Measurements from ENCODE around the gene NUMB.
A peak's percentile ranks its signal among the peaks of the same experiment; 100 is the strongest.

NUMB gene

DNA sequence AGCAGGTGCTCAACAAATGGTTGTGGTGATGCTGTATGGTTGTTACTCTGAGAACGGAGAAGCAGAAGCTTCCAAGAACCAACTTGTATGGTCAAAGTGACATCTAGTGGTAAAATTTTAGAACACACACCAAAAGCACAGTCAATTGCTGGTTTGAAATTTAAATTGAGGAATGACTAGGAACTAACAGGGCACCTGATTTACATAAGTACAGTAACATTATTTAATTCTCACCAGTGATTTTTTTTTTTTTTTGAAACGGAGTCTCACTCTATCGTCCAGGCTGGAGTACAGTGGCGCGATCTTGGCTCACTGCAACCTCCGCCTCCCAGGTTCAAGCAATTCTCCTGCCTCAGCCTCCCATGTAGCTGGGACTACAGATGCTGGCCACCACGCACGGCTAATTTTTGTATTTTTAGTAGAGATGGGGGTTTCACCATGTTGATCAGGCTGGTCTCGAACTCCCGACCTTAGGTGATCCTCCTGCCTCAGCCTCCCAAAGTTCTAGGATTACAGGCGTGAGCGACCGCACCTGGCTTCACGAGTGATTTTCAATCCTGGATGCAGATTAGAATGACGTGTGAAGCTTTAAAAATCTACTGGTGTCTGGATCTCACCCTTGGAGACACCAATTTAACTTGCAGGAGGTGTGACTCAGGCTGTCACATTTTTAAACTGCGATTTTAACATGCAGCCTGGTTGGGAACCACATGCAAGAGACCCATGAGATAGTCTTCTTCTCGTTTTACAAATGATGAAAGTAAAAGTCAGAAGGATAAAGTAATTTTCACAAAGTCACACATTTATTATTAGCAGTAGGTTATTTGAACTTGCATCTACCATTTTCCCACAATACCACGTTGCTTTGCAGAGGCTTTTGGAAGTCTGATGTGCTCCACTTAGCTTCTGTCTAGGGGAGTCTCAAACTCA, 14.1 kb upstream of the NUMB start:
- DNase-seq (ENCODE audit: low spot score in 2 of 2) (peak in 1 of 2 donors; percentile 68), ATAC-seq (ENCODE audit: low read depth) (peak; percentile 97)
- Mint-ChIP-seq H3K4me1 (peaks cover 9% of the 10 kb centered on the region), H3K4me3 (no peak overlapping the region), H3K27me3 (no peaks in the 10 kb centered on the region), H3K36me3 (no peaks in the 10 kb centered on the region), H3K9me3 (no peaks in the 10 kb centered on the region), H3K27ac (no peak overlapping the region)

DNA sequence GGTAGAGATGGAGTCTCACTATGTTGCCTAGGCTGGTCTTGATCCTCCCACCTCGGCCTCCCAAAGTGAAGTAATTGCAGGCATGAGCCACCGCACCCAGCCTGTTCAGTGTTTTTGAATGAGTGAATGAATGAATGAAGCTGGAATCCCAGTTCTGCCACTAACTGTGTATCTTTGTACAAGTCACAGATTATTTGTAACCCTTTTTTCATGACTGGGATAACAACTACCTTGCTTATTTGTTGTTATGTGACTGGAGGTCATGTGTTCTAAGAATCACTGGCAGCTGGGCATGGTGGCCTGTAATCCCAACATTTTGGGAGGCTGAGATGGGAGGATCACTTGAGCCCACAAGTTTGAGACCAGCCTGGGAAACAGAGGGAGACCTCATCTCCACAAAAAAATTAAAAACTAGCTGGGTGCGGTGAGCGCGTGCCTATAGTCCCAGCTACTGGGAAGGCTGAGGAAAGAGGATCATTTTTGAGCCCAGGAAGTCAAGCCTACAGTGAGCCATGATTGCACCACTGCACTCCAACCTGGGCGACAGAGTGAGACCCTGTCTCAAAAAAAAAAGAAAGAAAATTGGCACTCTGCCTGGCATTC, 13.3 kb upstream of the NUMB start:
- no peak for DNase-seq (ENCODE audit: low spot score in 2 of 2)
- Mint-ChIP-seq H3K9me3 (no peaks in the 10 kb centered on the region), H3K36me3 (no peaks in the 10 kb centered on the region), H3K27ac (no peak overlapping the region), H3K4me3 (no peak overlapping the region), H3K27me3 (no peaks in the 10 kb centered on the region), H3K4me1 (peaks cover 10% of the 10 kb centered on the region)
- ATAC-seq (ENCODE audit: low read depth) = no peak

DNA sequence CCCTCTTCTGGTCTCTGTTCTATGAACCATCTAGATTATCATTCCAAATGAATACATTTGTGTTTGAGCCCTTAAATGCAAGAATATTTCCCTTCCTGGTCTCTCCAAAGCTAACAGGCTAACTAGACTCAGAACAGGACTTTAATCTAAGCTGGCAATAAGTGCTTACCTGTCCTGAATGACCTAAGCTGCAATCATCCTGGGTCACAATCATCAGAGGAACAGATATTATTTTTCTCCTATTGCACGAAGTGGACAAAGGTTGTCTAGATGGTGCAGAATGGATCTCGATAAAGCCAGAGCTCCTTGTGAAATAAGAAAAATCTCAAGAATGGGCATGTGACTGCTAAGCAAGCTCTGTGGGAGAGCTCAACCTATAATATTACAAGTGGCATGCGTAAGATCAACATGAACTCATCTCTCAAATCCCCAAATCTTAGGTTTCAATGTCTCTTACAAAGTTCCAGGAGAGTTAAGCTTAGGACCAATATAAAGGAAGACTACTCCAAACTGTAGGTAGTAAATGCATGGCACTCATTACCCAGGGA, 10.6 kb upstream of the NUMB start:
- Mint-ChIP-seq H3K27me3 (no peaks in the 10 kb centered on the region), H3K4me3 (no peak overlapping the region)
- DNase-seq (ENCODE audit: low spot score in 2 of 2) = no peak

GRCh38 chr14:73467800-73468199, 9.5 kb upstream of the NUMB start:
- DNase-seq (ENCODE audit: low spot score in 2 of 2) (no peak), ATAC-seq (ENCODE audit: low read depth) (no peak)
- no peaks in the 10 kb centered on the region for H3K36me3 Mint-ChIP-seq
- no peaks in the 10 kb centered on the region for H3K9me3 Mint-ChIP-seq
- H3K27me3 Mint-ChIP-seq = no peaks in the 10 kb centered on the region
- H3K4me3 Mint-ChIP-seq = no peak overlapping the region
- peaks cover 37% of the 10 kb centered on the region for H3K4me1 Mint-ChIP-seq
- no peak overlapping the region for H3K27ac Mint-ChIP-seq

More for the DNA sequence above, 10.6 kb upstream of the NUMB start:
- peaks cover 31% of the 10 kb centered on the region for H3K4me1 Mint-ChIP-seq
- no peak for ATAC-seq (ENCODE audit: low read depth)
- H3K9me3 Mint-ChIP-seq = no peaks in the 10 kb centered on the region
- no peak overlapping the region for H3K27ac Mint-ChIP-seq
- no peaks in the 10 kb centered on the region for H3K36me3 Mint-ChIP-seq

- no peaks in the 10 kb centered on the region for H3K36me3 Mint-ChIP-seq
- no peaks in the 10 kb centered on the region for H3K27me3 Mint-ChIP-seq
- H3K4me3 Mint-ChIP-seq = no peak overlapping the region
- no peak for ATAC-seq (ENCODE audit: low read depth)
- H3K27ac Mint-ChIP-seq = no peak overlapping the region
- peaks cover 37% of the 10 kb centered on the region for H3K4me1 Mint-ChIP-seq
- DNase-seq (ENCODE audit: low spot score in 2 of 2) = no peak
- H3K9me3 Mint-ChIP-seq = no peaks in the 10 kb centered on the region
Measured at GRCh38 chr14:73467377-73467776, 9.0 kb upstream of the NUMB start.

DNA sequence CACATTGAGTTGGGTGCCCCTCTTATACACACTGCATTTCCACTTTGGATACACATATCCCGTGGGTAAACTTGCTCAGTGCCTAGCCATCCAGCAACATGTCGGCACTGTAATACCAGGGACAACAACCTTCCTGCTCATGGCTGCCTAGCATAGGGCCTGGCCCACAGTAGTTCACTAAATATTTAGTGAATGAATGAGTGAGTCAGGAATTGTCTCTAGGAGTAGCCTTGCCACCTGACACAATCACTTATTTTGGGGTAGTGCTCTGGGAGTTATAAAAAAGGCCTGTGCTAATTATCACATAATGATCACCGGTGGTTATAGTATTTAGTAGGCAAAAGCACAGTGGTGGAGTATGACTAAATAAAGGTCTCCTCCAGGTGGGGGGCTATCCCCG, 8.5 kb upstream of the NUMB start:
- Mint-ChIP-seq H3K4me3 (no peak overlapping the region), H3K4me1 (peaks cover 36% of the 10 kb centered on the region), H3K9me3 (no peaks in the 10 kb centered on the region), H3K36me3 (peaks cover 1% of the 10 kb centered on the region), H3K27me3 (no peaks in the 10 kb centered on the region), H3K27ac (peak overlapping the region; percentile 96)
- ATAC-seq (ENCODE audit: low read depth) (no peak), DNase-seq (ENCODE audit: low spot score in 2 of 2) (no peak)

DNA sequence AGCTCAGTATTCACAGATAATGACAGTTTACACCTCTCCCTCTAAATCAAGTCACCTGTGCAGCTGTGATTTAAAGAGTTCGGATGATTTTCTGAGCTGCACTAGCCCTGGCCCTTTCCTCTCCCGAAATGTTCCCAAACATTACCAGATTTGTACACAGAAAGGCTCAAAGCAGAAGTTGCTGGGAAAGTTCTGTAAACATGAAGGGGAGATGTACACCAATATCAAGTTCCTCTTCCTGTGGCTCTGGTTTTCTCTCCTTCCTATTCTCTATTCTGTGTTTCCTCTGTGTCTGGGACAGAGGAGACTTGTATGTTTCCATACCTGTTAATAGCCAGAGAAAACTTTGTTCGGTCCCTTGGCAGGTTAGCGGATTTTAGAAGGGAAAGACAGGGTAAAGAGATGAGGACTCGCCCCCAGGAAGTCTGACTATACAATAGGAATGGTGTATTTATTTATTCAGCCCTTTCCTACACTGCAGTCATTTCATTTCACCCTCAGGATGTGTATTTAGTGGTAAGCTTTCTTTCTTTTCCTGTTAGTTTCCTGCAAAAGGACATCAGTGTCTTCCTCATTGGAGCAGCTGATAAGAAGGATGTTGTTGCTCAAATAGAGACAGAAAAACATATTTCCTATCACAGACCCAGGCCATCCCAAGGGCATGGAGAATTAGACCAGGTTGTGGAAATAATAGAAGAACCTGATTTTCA, 7.6 kb upstream of the NUMB start:
- Mint-ChIP-seq H3K4me3 (peak overlapping the region; percentile 89), H3K36me3 (peaks cover 2% of the 10 kb centered on the region), H3K9me3 (no peaks in the 10 kb centered on the region), H3K4me1 (peaks cover 38% of the 10 kb centered on the region), H3K27me3 (no peaks in the 10 kb centered on the region), H3K27ac (peak overlapping the region; percentile 96)
- DNase-seq (ENCODE audit: low spot score in 2 of 2) = no peak
- peak; percentile 41 for ATAC-seq (ENCODE audit: low read depth)

GRCh38 chr14:73463411-73463810, 5.1 kb upstream of the NUMB start:
- Mint-ChIP-seq H3K27ac (peak overlapping the region; percentile 43), H3K36me3 (peaks cover 5% of the 10 kb centered on the region), H3K27me3 (no peaks in the 10 kb centered on the region), H3K4me1 (peaks cover 39% of the 10 kb centered on the region), H3K4me3 (peak overlapping the region; percentile 35), H3K9me3 (no peaks in the 10 kb centered on the region)
- ATAC-seq (ENCODE audit: low read depth) (no peak), DNase-seq (ENCODE audit: low spot score in 2 of 2) (no peak)

- DNase-seq (ENCODE audit: low spot score in 2 of 2) (no peak), ATAC-seq (ENCODE audit: low read depth) (no peak)
- no peaks in the 10 kb centered on the region for H3K27me3 Mint-ChIP-seq
- H3K4me1 Mint-ChIP-seq = peaks cover 40% of the 10 kb centered on the region
- H3K36me3 Mint-ChIP-seq = peaks cover 7% of the 10 kb centered on the region
- no peak overlapping the region for H3K4me3 Mint-ChIP-seq
- H3K27ac Mint-ChIP-seq = no peak overlapping the region
- no peaks in the 10 kb centered on the region for H3K9me3 Mint-ChIP-seq
Measured at GRCh38 chr14:73462815-73463214, 4.5 kb upstream of the NUMB start.

GRCh38 chr14:73462048-73462715, 3.8 kb upstream of the NUMB start:
- ATAC-seq (ENCODE audit: low read depth) (no peak), DNase-seq (ENCODE audit: low spot score in 2 of 2) (no peak)
- no peak overlapping the region for H3K4me3 Mint-ChIP-seq
- peak overlapping the region; percentile 70 for H3K27ac Mint-ChIP-seq
- H3K27me3 Mint-ChIP-seq = no peaks in the 10 kb centered on the region
- H3K36me3 Mint-ChIP-seq = peaks cover 7% of the 10 kb centered on the region
- peaks cover 41% of the 10 kb centered on the region for H3K4me1 Mint-ChIP-seq
- no peaks in the 10 kb centered on the region for H3K9me3 Mint-ChIP-seq

DNA sequence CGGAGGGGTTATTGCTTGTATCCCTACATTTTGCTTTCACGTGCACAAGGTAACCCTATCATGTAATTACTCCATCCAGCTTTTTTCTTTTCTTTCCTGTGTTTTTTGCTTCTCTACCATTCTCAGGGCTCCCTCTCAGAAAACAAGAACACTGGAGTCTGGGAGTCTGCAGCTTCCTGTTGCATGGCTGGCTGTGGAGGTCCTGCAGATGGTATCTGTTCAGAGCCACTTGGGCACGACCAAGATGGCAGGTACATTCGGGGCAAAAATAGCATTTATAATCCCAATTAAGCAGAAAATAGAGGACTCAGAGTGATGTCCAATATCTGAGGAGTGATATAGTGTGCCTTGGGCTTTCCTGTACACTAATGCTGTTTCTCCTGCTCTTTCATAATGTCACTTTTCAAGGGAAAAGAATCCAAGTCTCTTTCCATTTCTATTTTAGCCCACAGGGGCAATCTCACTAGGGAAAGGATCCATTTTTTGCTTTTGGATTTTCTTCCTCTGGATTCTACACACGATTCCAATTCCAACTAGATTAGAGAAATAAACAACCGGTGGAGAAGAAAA, 3.2 kb upstream of the NUMB start:
- DNase-seq (ENCODE audit: low spot score in 2 of 2) (no peak), ATAC-seq (ENCODE audit: low read depth) (no peak)
- no peaks in the 10 kb centered on the region for H3K9me3 Mint-ChIP-seq
- peaks cover 45% of the 10 kb centered on the region for H3K4me1 Mint-ChIP-seq
- no peak overlapping the region for H3K4me3 Mint-ChIP-seq
- H3K27ac Mint-ChIP-seq = peak overlapping the region; percentile 70
- H3K27me3 Mint-ChIP-seq = no peaks in the 10 kb centered on the region
- H3K36me3 Mint-ChIP-seq = peaks cover 7% of the 10 kb centered on the region

GRCh38 chr14:73460691-73461127, 2.4 kb upstream of the NUMB start:
- Mint-ChIP-seq H3K27ac (no peak overlapping the region), H3K4me1 (peaks cover 39% of the 10 kb centered on the region), H3K27me3 (no peaks in the 10 kb centered on the region), H3K4me3 (no peak overlapping the region), H3K9me3 (no peaks in the 10 kb centered on the region), H3K36me3 (peaks cover 7% of the 10 kb centered on the region)
- no peak for ATAC-seq (ENCODE audit: low read depth)
- no peak for DNase-seq (ENCODE audit: low spot score in 2 of 2)

DNA sequence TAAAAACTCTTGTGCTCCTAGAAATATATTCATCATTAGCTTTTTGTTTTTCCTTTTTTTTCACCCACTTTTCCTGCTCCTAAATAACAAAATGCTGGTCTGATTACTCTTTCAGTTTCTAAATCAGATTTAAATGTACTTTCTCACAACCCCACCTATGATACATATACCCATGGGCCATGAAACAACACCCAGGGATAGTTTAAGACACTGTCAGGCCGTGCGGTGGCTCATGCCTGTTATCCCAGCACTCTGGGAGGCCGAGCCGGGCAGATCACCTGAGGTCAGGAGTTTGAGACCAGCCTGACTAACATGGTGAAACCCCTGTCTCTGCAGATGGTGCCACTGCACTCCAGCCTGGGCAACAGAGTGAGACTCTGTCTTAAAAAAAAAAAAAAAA, 1.6 kb upstream of the NUMB start:
- Mint-ChIP-seq H3K4me3 (no peak overlapping the region), H3K36me3 (peaks cover 7% of the 10 kb centered on the region), H3K9me3 (no peaks in the 10 kb centered on the region), H3K27ac (no peak overlapping the region), H3K27me3 (no peaks in the 10 kb centered on the region), H3K4me1 (peaks cover 38% of the 10 kb centered on the region)
- DNase-seq (ENCODE audit: low spot score in 2 of 2) (no peak), ATAC-seq (ENCODE audit: low read depth) (no peak)

Measured in memory B cell (primary cell).